ELR (cell line): ENCODE measurements around the gene CLCN1.

Source experiments
- DNase-seq: peaks from one replicate; pipeline ENCODE4 v3.0.0-alpha.2; 2015; ENCODE audit warnings: low read depth

The CLCN1 gene

DNA sequence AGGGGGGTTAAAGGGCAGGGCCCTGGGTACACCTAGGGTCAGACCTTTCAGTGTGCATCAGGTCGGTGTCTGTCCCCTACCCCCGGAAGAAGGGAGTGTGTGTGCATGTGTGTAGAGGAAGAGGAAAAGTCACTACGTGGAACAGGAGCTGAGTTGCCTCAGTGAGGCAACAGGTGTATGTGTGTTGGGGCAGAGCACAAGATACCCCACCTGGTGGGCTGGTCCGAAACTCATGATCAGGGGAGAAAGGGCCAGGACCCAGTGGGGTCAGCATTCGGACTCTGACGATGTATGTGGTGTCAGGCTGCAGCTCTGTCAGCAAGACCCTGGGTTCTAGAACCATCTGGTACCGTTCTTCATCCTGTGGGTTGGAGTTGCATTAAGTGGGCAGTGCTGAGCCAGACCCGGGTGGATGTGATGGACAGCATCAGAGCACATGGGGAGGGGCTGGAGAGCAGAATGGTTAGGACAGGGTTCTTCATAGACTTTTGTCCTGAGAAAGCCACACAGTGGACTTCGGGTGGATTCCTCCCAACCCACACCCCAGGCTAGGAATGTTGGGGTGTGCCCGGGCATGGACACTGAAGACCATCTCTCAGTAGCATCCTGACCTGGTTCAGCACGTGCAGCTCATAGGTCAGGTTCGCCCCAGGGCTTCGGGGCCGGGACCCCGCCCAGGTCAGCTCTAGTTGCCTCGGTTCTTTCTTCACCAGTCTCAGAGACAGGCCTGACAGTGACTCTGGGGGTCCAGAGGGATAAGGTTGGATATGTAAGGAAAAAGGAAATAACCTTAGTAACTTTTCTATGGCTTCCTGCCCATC, 82.0 kb downstream of the CLCN1 start:
- no peak for DNase-seq

DNA sequence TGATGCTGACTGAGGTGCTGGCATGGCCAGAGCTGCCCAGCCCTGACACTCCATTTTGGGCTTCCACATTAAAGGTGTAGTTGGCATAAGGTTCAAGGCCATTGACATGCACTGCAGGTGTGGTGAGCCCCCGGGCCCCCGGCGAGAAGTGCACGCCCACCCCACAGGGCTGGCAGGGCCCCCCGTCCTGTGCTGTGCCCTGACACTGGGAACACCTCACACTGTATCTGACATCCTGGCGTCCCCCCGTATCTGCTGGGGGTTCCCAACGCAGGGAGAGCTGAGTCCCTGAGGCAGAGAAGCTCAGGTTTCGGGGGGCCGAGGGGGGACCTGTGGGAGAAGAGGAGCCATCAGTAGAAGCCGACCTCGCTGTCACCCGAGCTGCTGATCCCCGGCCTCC, 82.7 kb downstream of the CLCN1 start:
- DNase-seq, result no peak

DNA sequence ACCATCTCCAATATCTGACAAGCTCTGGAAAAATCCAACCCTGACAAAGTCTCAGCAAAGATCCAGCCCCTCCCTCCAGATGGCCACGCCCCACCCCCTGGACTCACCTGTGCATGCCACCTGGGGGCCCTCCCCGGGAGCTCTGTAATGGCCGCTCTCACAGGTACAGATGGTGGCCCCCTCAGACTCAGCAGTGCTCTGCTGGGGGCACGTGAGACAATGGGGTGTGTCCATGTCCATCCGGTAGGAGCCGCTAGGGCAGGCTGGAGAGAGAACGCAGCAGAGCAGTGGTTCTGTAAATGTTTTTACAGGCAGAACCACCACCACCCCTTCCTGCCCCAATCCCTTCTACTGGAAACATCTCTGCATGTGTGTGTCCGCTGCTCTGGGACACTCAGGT, 83.2 kb downstream of the CLCN1 start:
- DNase-seq, result no peak

DNA sequence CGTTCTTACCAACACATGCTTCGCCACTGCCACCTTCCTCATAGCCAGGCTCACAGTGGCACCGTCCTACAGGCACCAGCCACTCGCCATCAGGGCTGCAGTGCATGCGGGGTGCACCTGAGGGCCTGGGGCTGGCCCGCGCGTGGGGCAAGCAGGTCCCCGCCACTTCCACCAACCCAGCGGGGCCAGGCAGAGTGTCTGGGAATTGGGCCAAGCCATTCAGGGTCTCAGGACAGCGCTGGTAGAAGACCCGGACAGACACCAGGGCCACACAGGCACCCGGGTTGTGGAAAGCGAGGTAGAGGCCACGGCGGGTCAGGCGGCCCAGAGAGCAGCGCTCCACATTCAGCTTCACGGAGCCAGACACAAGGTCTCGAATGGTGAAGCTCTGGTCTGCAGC, 83.7 kb downstream of the CLCN1 start:
- no peak for DNase-seq

DNA sequence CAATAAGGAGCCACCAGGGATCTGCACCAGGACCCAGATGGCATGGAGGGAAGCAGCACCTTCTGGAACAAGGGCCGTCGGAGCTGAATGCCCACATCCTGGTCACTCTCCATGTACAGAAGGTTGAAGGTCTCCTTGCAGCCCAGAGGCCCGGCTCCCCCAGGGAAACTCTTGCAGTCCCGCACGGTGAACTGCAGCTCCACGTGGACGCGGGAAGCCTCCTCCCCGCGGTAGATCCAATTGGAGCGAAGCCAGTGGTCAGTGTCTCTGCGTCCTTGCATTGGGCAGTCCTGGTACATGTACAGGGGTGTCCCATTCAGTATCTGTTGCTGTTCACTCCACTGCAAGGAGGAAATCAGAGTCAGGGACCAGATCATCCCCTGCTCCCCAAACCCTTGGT, 85.4 kb downstream of the CLCN1 start:
- DNase-seq, result no peak
